IPS DF 4.7 (cell line): Measurements from ENCODE around the gene COA3.
"Not testable (repeated sequence)": the region's sequence is repeated elsewhere in the genome, so short reads cannot be mapped to it uniquely, and the experiment has no call there.

ENCODE experiments used
- DNase-seq: peaks from one replicate; pipeline ENCODE4 v3.0.0-alpha.2; 2013; ENCODE audit warnings: low spot score; ENCODE audit errors: extremely low read depth

COA3 gene

DNA sequence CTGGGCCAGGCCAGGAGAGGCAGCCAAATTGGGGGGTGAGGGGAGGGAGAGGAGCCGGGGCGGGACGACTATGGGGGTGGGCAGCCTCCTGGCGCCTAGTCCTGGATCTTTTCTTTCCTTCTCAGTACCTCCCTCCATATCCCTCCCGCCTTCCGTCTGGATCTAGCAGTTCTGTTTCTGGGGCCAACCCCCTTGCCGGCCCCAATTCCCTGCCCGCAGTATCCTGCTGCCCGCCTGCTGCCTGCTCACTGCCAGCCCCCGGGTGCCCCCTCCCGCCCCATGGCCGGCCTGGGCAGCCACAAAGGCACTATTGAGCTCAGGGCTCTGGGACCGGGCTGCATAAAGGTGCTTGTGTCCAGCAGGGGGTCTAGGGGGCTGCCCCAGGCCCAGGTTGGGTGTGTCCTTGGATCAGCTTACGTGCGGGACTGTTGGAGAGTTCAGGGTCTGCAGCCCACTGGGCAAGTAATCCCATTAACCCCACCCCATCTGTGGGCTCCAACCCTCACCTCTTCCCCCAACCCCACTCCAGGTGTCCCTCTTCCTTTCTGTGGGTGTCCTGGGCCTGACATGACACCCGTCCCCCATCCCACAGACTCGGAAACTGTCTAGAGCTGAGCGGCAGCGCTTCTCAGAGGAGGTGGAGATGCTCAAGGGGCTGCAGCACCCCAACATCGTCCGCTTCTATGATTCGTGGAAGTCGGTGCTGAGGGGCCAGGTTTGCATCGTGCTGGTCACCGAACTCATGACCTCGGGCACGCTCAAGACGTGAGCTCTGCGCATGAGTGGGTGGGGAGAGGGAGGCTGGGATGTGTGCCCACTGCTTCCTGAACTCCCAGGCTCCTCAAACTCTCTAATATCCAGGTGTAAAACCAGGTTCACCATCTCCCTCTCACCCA, 16.1 kb downstream of the COA3 start:
- no peak for DNase-seq

DNA sequence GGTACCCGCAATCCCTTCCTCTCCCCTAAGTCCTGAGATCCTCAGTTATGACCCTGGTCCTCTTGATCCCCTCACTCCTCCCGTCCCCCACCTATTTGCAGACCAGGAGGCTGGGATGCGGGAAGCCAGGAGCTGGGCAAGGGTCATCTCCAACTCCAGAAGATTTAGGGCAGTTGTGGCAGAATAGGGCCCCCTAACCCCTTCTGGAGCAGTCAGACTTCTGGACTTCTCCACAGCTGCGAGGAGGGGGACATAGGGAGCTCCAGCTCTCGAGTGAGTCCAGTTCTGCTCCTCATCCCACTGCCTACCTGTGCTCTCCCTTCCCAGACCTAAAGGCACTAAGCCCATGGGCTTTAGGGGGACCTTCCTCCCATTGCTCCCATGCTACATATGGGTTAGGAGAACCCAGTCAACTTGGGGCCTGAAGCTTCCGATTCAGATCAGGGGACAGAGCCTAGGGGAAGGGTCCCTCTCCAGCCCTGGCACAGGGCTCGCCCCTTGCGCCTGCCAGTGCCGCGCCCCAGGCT, 16.8 kb downstream of the COA3 start:
- no peak for DNase-seq

DNA sequence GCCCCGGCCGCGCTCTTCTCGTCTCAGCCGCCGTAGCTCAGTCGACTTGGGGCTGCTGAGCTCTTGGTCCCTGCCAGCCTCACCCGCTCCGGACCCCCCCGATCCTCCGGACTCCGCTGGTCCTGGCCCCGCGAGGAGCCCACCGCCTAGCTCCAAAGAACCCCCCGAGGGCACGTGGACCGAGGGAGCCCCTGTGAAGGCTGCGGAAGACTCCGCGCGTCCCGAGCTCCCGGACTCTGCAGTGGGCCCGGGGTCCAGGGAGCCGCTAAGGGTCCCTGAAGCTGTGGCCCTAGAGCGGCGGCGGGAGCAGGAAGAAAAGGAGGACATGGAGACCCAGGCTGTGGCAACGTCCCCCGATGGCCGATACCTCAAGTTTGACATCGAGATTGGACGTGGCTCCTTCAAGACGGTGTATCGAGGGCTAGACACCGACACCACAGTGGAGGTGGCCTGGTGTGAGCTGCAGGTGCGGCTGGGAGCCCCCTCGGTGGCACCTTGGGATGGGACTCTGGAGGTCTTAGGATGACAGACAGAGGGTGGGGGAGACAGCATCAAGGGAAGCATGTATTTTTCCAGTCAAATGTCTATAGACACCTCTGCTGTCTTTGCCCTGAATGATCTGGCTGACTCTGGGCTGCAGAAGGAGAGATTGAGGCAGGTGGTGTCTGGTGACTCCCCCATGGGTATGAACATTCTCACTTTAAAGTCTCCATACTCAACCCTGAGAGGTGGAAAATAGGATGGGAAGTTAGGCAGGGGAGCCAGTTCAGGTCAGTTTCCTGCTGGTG, 17.5 kb downstream of the COA3 start:
- no peak for DNase-seq

DNA sequence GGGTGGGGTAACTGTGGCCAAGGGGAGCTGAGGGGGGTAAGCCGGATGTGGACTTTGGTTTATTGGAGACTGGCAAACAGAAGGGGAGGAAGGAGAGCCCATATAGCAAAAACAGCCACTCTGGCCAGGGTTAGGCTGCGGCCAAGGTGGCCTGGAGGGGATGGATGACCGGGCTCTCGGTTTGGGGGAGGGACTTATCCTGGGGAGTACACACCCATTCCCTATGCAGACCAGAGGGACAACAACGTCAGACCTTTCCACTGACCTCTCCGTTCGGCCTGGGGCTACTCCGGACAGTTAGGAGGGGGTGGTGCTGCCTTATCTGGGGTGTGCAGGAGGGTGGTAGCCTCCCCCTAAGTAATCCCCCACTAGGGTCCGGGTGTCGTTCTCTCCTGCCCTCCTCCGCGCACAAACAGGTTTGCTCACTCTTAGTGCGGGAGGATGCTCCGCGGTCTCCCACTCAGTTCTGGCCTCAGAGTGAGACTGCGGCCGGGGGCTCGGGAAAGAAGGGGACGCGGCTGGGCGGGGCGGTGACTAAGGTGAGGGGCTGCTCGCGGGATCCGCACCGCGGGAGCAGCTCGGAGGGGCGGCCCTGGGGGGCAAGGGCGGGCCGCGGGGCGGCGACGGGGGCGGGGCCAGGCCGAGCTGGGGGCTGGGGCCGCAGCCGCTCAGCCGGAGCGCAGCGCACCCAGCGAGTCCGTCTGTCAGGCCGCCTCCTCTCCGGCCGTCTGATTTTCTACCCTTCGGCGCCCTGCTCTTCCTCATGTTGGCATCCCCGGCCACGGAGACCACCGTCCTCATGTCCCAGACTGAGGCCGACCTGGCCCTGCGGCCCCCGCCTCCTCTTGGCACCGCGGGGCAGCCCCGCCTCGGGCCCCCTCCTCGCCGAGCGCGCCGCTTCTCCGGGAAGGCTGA, 18.3 kb downstream of the COA3 start, which contains the start of gene WNK4:
TSS of gene WNK4 (plus strand) at position 675 of the 915 bp plus-strand sequence. CDS start at position 764, 89 bp downstream.
- DNase-seq: no peak

DNA sequence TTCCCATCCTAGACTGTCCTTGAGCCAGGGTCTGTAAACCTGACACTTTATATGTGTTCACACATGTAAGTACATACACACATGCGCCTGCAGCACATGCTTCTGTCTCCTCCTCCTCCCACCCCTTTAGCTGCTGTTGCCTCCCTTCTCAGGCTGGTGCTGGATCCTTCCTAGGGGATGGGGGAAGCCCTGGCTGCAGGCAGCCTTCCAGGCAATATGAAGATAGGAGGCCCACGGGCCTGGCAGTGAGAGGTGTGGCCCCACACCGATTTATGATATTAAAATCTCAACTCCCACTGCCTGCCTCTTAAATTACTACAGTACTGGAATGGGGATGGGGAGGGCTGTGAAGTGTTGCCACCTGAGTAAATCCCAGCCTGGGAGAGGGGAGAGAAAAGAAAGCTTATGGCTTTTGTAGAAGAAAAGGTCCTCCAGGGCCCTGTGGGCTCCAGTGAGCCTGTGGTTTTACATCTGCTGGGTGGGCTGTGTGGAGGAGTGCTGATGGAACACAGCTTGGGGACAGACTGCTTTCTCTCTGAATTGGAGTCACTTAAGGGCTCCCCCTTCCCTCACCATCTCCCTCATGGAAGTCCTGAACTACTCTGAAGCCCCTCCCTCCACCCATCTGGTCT, 19.1 kb downstream of the COA3 start:
- no peak for DNase-seq

DNA sequence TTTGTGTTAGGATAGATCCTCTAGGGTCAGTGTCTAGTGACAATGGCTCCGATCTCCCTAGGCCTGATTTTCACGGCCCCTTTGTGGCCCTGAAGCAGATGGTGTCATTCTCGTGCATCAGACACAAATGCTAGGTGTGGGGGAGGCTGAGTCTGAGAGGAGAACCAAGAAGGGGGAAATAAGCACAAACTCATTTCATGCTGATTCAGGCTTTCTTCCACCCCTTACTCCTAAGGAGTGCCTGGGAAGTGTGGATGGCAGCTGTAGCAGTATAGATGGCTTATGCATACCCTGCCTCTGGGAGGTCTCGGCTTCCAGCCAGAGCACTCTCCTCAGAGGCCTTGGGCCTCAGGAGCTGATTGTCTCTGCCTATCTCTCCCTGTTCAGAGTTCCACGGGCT, 19.9 kb downstream of the COA3 start:
- DNase-seq: no peak

DNA sequence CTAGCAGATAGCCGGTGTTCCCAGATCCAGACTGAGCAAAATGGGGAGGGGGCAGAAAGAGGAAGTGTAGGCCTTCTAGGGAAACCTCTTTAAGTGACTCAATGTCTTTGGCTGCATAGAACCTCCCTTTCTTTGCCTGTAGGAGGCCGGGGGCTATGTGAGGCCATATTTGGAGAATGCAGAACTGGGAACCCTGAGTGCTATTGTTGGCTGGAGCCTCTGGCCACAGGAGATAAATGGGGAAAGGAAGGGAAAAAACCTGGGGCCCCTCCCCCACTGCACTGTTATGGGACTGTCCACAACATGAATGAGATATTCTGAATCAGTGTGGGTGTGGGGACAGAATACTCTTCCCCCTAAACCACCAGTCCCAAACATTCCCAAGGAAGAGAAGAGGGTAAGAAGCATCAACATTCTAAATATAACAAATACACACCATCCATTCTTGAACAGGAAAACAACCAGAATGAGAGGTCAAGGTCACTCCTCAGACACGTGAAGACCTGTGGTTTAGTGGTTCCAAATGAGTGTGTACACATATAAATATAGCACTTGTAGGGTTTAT, 22.9 kb downstream of the COA3 start:
- DNase-seq: no peak

DNA sequence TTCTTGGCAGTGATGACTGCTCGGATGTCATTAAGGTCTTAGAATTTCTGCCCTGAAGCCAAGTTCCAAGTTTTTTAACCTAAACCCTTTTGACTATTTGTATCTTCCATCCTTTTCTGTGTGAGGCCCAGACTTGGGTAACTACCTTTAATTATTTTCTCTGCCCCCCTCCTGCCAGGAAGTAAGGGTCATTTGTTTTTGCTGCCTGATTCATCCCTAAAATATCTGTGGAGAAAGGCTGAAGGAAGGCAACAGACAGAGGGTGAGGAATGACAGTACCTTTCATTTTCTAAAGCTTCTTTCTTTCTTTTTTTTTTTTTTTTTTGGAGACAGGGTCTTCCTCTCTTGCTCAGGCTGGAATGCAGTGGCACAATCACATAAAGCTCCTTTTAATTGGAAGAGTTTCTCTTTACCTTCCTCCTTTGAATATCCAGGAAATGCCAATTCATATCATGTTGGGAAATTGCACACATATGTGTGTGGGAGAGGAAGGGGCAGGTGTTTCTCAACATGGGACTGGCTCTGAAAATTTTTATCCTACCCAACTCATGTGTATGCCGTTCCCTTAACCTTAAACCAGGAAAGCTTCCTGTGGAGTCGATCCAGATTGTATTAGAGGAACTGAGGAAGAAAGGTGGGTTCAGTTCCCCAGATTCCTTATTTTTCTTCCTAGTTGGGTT, 24.3 kb downstream of the COA3 start:
- no peak for DNase-seq

DNA sequence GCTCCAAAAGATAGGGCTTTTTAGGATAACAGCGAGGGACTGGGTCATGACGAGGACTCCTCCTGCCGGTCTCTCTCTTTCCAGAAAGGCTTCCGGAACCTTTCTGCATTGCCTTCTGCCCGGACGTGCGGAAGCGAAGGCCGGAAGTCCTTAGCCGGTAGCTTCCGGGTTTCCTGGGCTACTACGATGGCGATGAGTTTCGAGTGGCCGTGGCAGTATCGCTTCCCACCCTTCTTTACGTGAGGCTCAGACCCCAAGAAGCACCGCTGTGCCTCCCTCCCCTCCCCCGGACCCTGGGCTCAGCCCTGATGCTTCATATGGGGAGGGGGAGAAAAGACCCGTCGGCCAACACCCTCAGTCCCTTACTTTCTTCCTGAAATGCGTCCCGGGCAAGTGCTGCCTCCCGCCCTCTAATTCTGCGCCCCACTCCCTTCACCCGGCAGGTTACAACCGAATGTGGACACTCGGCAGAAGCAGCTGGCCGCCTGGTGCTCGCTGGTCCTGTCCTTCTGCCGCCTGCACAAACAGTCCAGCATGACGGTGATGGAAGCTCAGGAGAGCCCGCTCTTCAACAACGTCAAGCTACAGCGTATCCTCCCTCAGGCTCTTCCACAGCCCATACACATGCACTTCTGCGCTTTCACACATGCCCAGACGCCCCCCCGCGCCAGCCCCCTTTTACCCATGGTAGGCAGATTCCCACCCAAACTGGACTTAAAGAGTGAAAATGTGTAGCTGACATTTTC, 25.0 kb downstream of the COA3 start, which contains the start of gene VPS25:
TSS of gene VPS25 (plus strand) at position 160 of the 746 bp plus-strand sequence. CDS start at position 187, 27 bp downstream.
- peak; percentile 51 for DNase-seq

DNA sequence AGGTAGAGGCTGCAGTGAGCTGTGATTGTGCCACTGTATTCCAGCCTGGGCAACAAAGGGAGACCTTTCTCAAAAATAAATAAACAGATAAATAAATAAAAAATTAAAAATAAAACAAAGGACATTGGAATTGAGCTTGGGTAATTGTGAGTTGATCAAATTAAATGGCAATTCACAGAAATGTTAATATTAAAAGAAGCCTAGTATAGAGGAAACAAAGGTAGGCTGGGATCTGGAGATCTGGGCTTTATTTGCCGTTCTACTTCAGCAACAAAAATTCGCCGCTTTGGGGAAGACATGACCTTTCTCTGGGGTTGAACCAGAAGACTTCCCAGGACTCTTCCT, 25.6 kb downstream of the COA3 start:
- DNase-seq: no peak

DNA sequence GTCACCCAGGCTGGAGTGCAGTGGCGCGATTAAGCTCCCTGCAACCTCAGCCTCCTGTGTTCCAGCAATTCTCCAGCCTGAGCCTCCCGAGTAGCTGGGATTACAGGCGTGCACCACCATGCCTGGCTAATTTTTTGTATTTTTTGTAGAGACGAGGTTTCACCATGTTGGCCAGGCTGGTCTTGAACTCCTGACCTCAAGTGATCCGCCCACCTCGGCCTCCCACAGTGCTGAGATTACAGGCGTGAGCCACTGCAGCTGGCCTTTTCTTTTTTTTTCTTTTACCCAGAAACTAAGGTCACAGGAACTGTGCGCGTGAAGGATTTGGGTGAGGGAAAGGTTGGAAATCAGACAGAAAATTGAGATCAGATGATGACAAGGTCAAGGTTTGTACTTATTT, 28.5 kb downstream of the COA3 start:
- DNase-seq: not testable (repeated sequence)

DNA sequence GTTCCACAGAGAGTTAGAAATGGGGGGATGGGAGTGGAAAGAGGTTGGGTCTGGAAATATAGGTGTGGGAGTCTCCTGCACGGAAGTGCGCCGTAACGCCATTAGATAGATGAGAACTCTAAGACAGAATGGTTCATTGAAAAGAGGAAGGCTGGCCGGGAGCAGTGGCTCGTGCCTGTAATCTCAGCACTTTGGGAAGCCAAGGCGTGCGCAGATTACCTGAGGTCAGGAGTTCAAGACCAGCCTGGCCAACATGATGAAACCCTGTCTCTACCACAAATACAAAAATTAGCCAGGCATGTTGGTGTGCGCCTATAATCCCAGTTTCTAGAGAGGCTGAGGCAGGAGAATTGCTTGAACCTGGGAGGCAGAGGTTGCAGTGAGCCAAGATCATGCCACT, 30.5 kb downstream of the COA3 start:
- DNase-seq: not testable (repeated sequence)

DNA sequence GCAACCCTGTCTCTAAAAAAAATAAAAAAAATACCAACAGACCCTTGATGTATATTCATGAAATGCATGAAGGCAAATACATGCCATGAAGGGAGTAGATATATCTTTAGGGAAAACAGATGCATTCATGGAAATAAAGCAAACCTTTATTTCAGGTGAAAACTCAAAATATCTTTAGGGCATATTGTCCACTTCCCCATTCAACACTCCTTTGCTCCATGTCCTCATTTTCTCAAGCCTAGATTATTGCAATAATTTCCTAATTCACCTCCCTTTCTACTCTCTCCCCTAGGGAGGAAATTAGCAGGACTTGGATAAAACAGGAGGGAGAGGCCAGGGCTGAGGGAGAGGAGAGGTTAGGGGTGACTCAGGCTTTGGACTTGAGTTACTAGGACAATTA, 31.0 kb downstream of the COA3 start:
- DNase-seq: no peak

DNA sequence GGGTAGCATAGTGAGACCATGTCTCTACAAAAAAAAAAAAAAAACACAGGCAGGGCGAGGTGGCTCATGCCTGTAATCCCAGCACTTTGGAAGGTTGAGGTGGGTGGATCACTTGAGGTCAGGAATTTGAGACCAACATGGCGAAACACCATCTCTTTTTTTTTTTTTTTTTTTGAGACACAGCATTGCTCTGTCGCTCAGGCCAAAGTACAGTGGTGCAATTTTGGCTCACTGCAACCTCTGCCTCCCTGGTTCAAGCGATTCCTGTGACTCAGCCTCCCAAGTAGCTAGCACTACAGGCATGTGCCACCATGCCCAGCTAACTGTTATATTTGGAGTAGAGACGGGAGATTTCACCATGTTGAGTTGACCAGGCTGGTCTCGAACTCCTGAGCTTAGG, 32.4 kb downstream of the COA3 start:
- no peak for DNase-seq

DNA sequence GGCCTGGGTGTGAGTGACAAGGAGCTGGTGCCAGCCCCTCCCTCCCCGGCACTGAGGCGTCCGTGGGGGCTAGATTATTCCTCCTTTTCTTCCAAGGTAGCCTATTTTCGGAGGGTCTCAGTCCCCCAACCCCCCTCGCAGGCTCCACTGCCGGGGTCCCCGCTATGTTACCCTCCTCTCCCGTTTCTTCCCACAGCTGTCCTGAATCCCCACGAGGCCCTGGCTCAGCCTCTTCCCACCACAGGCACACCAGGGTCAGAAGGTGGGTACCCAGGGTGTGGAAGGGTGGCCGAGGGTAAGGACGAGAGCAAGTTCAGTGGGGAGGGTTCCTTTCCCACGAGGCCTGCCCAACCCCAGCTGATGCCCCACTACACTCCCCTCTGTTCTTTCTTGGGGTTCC, 36.9 kb downstream of the COA3 start:
- no peak for DNase-seq

DNA sequence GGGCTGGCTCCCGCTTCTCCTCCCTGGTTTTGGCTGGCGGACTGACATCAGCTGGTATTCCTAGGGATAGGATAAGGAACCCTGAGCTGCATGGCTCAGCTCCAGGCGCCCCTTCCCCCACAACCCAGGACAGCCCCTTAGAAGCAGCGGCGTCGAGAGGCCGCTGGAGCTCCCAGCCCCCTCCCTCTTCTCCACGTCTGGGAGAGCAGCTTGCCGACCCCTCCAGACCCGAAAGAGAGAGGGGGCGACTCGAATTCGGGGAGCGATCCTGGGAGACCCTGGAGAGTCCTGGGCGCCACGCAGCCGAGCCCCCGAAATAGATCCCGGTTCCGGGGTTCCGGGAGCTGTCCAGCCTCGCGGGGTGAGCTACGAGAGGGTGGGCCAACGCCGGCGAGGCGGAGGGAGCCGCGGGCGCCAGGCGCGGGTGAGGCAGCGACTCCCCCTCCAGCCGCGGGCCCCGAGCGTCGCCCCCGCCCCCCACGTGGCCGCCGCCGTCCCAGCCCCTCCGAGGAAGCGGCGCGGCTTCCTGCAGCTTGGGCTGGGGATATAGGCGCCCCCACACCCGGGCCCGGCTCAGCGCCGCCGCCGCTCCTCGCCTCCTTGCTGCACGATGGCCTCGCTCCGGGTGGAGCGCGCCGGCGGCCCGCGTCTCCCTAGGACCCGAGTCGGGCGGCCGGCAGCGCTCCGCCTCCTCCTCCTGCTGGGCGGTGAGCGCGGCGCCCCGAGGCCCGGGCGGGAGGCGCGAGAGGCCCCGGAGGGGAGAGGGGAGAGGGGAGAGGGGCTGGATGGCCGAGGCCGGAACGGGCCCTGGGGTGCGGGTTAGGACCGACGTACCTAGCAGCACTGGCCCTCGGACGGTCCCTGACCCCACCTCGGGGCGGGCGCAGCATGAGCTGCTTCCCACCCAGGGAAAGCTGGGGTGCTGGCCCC, 37.6 kb downstream of the COA3 start, which contains the start of gene RAMP2:
TSS of gene RAMP2 (plus strand) at position 576 of the 930 bp plus-strand sequence. CDS start at position 611, 35 bp downstream.
- DNase-seq: no peak

DNA sequence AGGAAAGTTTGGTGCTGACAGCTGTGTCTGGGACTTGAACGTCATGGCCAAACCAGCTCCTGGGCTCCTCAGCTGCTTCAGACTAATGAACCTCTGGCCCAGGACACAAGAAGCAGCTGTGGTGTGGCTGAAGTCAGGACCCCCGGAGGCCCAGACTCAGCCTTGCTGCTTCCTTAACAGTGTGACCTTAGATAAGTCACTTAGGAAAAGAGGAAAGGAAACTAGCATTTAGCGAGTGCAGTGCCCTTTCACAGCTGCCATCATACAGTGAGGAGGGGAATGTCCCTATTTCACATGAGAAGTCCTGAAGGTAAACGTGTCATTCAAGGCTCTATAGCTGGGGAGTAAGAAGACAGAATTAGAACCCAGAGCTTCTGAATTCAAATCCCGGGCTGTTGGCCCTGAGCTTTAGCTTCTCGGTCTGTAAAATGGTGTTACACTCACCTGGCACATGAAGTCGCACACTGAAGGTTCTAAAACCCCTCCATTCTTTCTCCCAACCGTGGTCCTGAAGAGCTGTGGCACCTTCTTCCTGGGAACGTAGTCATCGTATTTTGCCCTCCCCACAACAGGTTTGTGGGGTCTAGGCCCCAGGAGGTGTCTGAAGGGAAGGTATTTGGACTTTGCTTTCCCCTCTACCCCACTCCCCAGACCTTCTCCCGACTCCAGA, 38.4 kb downstream of the COA3 start:
- DNase-seq: no peak
